Ovary (tissue), 3 donors: ENCODE measurements around the gene SLC9A1.

ENCODE experiments used
- CTCF ChIP-seq, 3 donors: fragments of 450-650 bp in 2 of 3; fragments of 200-600 bp in 1 of 3; IDR thresholded peaks; one replicate each; pipeline versions ENCODE4 v1.5.1 to v1.8.0; 2016 to 2022; ENCODE audit warnings: antibody characterized with exemption in 3 of 3, mild to moderate bottlenecking in 1 of 3
- EP300 ChIP-seq: sonication (generic); formaldehyde crosslinking; IDR thresholded peaks from one replicate; pipeline ENCODE4 v1.6.1; 2017; ENCODE audit warnings: antibody characterized with exemption
- donor health status: DM: no; HTN: no; CAD: no.

- TF ChIP-seq CTCF (IDR thresholded peaks at IDR 0.05) (no peak), EP300 (no peak)
Observed at GRCh38 chr1:27130798-27131197, 24.1 kb downstream of the SLC9A1 start.
